WTC11 (cell line): ENCODE data around the gene TMEM187.

Experiments used
- FOXK1 ChIP-seq: sonication (generic); formaldehyde crosslinking; IDR thresholded peaks from 2 replicates; pipeline ENCODE4 v1.8.0; 2022; ENCODE audit warnings: mild to moderate bottlenecking, moderate library complexity, missing genetic modification reagents
- FOXP1 ChIP-seq: sonication (generic); formaldehyde crosslinking; IDR thresholded peaks from 2 replicates; pipeline ENCODE4 v1.8.0; 2022; ENCODE audit warnings: missing genetic modification reagents, mild to moderate bottlenecking, moderate library complexity, borderline replicate concordance
- KAT7 ChIP-seq: sonication (generic); formaldehyde crosslinking; IDR thresholded peaks from 2 replicates; pipeline ENCODE4 v1.8.1; 2023; ENCODE audit warnings: missing genetic modification reagents, mild to moderate bottlenecking, borderline replicate concordance
- RELA ChIP-seq: sonication (generic); formaldehyde crosslinking; IDR thresholded peaks from 2 replicates; pipeline ENCODE4 v1.8.1; 2022; ENCODE audit warnings: missing genetic modification reagents, mild to moderate bottlenecking, borderline replicate concordance
- SP1 ChIP-seq: sonication (generic); formaldehyde crosslinking; conservative IDR thresholded peaks from 2 replicates; pipeline ENCODE4 v1.8.1; 2022; ENCODE audit warnings: missing genetic modification reagents
- ZNF416 ChIP-seq: fragments of 250-450 bp; sonication (Bioruptor Pico); IDR thresholded peaks from 2 replicates; pipeline ENCODE4 v1.9.0; 2021; ENCODE audit warnings: mild to moderate bottlenecking, inconsistent platforms
- ZNF423 ChIP-seq: fragments of 250-450 bp; sonication (Bioruptor Pico); IDR thresholded peaks from 2 replicates; pipeline ENCODE4 v2.1.2; 2022; ENCODE audit warnings: mild to moderate bottlenecking, moderate library complexity
- TF ChIP-seq, protein P1 (sequence below): fragments of 200-600 bp; IDR thresholded peaks from 2 replicates; pipeline ENCODE4 v1.8.0; 2022; ENCODE audit warnings: antibody characterized with exemption
- TF ChIP-seq, protein P2 (sequence below): sonication (generic); formaldehyde crosslinking; IDR thresholded peaks from 2 replicates; pipeline ENCODE4 v1.8.0; 2022; ENCODE audit warnings: missing genetic modification reagents
- TF ChIP-seq, protein P3 (sequence below): sonication (generic); formaldehyde crosslinking; IDR thresholded peaks from 2 replicates; pipeline ENCODE4 v1.8.0; 2022; ENCODE audit warnings: mild to moderate bottlenecking, missing genetic modification reagents
- TF ChIP-seq, protein P4 (sequence below): sonication (generic); formaldehyde crosslinking; IDR thresholded peaks from 2 replicates; pipeline ENCODE4 v1.8.0; 2022; ENCODE audit warnings: mild to moderate bottlenecking, missing genetic modification reagents

DNA sequence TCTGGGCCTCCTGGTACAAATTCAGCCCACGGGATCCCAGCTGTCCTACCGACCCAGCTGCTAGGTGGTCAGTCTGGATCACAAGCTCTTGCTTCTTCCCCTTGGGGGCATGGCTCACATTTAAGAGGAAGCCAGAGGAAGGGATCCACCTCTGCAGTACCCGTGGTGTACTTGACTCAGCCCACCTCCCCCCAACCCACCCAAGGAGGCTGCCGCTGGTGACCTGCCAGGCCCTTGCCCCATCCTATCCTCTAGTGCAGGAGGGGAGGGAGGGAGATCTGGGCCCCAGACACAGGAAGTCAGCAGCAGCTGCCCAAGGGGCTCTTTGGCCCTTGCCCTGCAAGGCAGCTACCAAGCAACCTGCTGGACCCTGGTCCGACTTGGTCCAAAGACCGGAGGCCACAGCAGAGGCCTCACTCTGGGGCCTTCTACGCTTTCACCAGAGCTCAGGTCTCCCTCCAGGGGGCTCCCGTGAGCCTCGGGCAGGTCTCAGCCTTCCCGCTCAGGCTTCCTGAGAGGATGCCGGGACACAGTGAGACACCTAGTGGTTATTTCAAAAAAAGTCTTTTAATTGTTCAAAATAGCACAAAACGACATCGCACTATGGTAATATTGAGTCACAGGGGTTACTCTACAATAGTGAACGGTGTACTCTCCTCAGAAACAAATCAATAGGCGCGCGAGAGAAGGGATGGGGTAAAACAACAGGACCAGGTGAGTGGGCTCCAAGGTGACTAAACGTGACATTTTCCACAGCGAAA, 25.4 kb upstream of the TMEM187 start:
- TF ChIP-seq, protein P1, sequence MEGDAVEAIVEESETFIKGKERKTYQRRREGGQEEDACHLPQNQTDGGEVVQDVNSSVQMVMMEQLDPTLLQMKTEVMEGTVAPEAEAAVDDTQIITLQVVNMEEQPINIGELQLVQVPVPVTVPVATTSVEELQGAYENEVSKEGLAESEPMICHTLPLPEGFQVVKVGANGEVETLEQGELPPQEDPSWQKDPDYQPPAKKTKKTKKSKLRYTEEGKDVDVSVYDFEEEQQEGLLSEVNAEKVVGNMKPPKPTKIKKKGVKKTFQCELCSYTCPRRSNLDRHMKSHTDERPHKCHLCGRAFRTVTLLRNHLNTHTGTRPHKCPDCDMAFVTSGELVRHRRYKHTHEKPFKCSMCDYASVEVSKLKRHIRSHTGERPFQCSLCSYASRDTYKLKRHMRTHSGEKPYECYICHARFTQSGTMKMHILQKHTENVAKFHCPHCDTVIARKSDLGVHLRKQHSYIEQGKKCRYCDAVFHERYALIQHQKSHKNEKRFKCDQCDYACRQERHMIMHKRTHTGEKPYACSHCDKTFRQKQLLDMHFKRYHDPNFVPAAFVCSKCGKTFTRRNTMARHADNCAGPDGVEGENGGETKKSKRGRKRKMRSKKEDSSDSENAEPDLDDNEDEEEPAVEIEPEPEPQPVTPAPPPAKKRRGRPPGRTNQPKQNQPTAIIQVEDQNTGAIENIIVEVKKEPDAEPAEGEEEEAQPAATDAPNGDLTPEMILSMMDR, result no peak
- no peak for TF ChIP-seq FOXK1 (CRISPR knock-in tag)
- TF ChIP-seq RELA (CRISPR knock-in tag), result no peak
- TF ChIP-seq, protein P2, sequence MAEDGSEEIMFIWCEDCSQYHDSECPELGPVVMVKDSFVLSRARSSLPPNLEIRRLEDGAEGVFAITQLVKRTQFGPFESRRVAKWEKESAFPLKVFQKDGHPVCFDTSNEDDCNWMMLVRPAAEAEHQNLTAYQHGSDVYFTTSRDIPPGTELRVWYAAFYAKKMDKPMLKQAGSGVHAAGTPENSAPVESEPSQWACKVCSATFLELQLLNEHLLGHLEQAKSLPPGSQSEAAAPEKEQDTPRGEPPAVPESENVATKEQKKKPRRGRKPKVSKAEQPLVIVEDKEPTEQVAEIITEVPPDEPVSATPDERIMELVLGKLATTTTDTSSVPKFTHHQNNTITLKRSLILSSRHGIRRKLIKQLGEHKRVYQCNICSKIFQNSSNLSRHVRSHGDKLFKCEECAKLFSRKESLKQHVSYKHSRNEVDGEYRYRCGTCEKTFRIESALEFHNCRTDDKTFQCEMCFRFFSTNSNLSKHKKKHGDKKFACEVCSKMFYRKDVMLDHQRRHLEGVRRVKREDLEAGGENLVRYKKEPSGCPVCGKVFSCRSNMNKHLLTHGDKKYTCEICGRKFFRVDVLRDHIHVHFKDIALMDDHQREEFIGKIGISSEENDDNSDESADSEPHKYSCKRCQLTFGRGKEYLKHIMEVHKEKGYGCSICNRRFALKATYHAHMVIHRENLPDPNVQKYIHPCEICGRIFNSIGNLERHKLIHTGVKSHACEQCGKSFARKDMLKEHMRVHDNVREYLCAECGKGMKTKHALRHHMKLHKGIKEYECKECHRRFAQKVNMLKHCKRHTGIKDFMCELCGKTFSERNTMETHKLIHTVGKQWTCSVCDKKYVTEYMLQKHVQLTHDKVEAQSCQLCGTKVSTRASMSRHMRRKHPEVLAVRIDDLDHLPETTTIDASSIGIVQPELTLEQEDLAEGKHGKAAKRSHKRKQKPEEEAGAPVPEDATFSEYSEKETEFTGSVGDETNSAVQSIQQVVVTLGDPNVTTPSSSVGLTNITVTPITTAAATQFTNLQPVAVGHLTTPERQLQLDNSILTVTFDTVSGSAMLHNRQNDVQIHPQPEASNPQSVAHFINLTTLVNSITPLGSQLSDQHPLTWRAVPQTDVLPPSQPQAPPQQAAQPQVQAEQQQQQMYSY (CRISPR knock-in tag), result no peak
- TF ChIP-seq SP1 (CRISPR knock-in tag), result no peak
- TF ChIP-seq ZNF423 (CRISPR knock-in tag), result no peak
- TF ChIP-seq, protein P3, sequence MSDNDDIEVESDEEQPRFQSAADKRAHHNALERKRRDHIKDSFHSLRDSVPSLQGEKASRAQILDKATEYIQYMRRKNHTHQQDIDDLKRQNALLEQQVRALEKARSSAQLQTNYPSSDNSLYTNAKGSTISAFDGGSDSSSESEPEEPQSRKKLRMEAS (CRISPR knock-in tag), result no peak
- TF ChIP-seq, protein P4, sequence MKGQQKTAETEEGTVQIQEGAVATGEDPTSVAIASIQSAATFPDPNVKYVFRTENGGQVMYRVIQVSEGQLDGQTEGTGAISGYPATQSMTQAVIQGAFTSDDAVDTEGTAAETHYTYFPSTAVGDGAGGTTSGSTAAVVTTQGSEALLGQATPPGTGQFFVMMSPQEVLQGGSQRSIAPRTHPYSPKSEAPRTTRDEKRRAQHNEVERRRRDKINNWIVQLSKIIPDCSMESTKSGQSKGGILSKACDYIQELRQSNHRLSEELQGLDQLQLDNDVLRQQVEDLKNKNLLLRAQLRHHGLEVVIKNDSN (CRISPR knock-in tag), result no peak
- no peak for TF ChIP-seq KAT7
- no peak for TF ChIP-seq ZNF416 (CRISPR knock-in tag)
- no peak for TF ChIP-seq FOXP1
